Suppressor macrophage treated with lipopolysaccharide for 4 hours (primary cell): Measurements from ENCODE around the gene MEIS2.

ENCODE experiments used
- DNase-seq: peaks from one replicate; pipeline ENCODE4 v3.0.0-alpha.2; 2020

MEIS2 gene

GRCh38 chr15:36888011-36888992 lies 212.0 kb downstream of the MEIS2 start:
- DNase-seq: no peak

DNA sequence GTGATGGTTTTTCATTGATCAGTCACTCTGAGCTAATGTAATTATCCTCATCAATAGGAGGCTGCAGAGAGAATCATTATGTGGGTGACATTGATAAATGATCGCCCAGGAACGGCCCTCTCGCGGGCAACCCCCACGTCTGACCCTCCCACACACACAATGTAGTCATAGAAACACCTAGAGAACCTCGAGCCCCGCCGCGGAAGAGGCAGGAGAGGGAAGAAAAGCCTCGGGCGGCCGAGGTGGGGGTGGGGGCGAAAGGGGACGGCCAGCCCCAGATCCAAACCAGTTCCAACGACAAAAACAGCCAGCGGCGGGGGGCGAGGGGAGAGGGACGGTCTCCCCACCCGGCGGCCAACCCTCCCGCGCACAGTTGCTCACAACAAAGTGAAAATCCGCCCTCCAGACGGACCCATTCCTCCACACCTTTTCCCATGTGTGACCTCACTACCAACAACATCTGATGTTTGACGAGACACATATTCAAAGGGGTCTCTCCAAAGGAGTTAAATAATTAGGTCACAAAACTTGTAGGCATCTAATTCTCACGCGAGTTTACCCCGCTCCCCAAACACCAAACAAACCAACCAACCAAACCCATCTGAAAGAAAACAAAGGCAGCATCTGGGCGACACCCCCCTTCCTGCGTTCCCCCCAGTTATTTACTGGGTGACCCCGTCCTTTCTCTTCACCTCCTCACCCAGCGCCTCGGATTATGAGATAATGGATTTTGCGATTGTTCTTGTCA lies 213.0 kb downstream of the MEIS2 start:
- no peak for DNase-seq

- DNase-seq: no peak
Measured at GRCh38 chr15:36886701-36887100, 213.6 kb downstream of the MEIS2 start.

GRCh38 chr15:36886191-36886590 lies 214.2 kb downstream of the MEIS2 start:
- DNase-seq: no peak

GRCh38 chr15:36885771-36886170 lies 214.6 kb downstream of the MEIS2 start:
- DNase-seq: no peak

- DNase-seq: no peak
Measured at GRCh38 chr15:36884936-36885635, 215.3 kb downstream of the MEIS2 start.

GRCh38 chr15:36884518-36884875 lies 215.9 kb downstream of the MEIS2 start:
- no peak for DNase-seq

DNA sequence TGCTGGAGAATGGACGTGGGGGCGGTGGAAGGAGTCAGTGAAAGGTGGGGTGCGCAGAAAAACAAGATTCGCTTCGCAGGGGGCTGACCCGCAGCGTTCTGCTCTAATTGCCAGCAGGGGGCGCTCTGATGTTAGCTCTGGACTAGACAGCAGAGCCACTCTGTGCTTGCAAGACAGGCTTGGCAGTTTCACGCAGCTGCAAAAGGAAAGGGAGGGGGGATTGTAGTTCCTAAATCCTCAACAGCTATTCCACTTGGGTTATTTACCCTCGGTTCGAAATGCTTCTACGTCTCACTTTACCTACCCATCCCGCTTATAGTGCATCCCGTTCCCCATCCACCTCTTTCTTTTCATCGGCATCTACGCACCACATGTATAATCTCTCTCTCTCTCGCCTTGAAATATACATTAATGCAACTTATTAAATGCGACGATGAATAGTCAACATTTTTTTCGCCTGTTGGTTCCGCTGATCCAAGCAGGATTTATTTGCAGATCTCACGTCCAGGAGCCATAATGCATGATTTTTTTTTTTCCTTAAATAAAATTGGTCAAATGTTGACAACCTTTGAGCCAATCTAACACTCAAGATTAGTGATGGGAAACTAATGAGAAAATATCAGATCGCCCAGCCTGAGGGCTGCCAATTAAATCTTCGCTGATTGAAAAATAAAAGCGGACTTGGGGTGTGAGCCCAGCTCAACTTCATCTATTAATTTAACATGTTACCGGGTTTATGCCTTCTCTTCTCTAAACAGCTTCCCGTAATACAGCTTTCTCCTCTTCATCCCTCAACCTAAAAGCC lies 216.4 kb downstream of the MEIS2 start:
- peak; percentile 84 for DNase-seq

- no peak for DNase-seq
Measured at GRCh38 chr15:36882487-36883131, 217.7 kb downstream of the MEIS2 start.

DNA sequence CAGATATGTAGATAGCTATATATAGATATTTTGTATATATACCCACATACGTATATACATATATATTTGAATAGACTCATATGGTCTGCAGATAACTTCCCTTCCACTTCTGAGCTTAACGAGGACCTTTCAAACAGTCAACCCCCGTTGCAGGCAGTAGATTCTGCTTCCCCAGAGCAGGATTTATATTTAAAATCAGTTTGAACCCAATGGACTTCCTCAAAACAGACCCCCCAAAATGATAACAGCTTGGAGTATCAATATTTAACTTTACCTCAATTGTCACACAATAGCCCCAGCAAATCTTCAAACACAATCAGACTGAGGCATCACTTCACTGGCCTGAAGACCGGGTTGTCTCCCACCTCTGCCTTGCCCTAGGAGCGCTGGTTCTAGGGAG lies 218.3 kb downstream of the MEIS2 start:
- DNase-seq: no peak

DNA sequence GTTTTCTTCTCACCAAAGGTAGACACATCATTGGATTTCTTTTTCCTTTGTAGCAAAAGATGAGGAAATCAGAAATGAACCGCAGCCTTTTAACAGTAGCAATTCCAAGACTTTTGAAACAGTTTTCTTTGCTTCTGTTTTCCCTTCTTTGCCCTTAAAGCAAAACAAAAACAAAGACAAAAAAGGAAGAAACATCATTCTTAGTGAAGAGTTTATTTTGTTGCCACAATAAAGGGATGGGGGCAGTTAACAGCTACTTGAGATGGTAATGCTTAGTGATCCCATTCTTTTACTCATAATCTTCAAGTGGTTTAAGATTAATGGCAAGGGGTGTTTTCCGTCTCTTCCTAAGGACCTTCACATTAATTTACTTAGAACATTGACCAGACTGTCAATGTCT lies 218.8 kb downstream of the MEIS2 start:
- no peak for DNase-seq

DNA sequence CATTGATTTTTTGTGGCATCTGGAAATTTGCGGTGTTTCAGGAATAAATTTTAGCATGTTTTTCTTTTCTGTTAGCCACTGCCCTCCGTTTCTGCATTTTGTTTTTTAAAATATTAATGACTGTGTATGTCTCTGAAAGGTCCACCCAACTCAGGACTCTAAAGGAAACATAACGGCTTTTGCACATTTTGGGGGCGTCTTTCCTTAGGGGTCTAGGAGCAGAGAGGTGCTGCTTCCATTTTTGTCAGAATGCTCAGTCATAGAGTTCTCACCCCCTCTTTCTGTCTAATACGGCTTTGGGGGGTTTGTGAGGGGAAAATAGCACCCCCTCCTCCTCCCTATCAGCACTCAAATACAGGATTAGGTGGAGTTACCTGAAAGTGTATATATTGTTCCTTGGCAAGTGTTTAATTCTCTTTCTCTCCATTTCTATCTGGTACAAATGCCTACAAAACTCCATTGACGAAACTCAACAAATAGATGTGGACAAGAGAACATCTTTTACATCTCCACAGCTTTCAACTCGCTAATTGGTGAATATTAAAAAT lies 219.4 kb downstream of the MEIS2 start:
- no peak for DNase-seq

DNA sequence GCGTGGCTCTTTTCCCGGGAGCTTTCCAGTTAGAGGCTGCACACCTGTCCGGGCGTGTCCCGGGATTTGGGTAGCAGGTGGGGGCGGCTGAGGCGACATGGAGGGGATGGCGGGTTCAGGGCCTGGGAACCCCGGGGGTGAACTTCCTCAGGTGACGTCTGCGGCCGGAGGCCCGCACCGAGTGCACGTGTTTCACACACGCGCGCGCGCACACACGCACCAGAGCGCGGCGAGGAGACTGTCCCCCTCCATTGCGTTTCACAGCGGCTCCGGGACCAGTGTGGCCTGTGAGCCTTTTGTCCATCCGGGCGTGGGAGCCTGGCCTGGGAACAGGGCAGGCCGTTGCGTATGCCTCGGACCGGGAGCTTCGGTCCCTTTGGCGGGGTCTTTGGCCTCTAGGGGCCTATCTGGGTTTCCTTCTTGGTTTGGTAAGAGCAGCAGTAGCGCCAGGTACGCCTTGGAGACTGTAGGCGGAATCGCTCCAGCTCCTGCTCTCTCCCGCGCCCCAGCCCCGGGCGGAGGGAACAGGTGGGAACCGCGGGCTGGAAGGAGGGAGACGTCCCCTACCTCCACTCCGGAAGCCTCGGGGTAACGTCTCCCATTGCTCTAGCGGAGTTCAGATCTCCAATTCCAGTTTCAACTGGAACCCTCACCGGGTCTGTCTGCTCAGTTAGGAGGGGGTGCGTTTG lies 220.0 kb downstream of the MEIS2 start:
- DNase-seq: no peak

DNA sequence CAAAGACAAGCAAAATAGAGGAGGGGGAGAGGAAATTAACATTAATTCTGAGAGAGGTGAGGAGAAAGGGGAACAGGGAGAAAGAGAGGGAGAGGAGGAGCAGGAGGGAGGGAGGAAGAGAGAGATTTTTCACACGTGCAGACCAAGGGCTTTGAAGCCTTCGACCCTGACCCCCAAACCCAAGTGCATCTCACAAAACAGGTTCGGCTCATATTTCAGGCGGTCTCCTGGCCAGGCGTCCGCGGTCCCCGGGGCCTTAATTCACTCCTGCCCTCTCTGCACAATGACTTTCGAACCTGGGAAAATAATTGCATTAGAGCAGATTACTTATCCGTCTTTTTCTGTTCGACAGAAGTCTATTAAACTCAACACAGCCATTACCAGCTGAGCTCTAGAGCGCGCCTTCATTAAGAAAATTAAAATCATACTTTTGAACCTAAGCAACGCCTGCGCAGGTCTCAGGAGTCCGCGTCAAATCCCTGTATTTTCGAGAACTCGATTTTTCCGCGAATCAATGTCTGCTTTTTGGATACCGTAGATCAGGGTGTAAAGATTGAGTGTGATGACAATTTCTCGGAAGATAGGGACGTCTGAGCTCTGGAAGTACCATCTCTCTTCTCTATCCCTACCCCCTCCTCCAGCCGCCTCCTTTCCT lies 220.7 kb downstream of the MEIS2 start:
- no peak for DNase-seq

- DNase-seq: no peak
Measured at GRCh38 chr15:36878684-36879262, 221.6 kb downstream of the MEIS2 start.

- DNase-seq: no peak
Measured at GRCh38 chr15:36877796-36878683, 222.3 kb downstream of the MEIS2 start.

DNA sequence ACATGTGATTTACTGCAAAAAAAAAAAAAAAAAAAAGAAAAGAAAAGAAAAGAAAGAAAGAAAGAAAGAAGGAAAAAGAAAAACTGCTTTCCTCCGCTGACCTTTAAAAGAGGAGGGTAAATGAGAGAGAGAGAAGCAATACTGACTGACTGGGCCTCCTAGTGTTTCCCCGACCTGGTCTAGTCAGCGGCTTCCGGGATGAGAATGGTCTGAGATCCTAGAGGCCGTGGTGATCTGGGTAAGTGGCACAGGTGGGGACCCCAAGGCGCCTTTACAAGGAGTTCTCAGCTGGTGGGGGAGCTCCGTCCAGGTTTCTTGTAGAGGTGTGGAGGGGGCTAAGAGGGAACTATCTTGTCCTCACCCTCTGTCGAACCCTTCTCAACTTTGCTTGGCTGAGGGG lies 223.1 kb downstream of the MEIS2 start:
- DNase-seq: no peak

DNA sequence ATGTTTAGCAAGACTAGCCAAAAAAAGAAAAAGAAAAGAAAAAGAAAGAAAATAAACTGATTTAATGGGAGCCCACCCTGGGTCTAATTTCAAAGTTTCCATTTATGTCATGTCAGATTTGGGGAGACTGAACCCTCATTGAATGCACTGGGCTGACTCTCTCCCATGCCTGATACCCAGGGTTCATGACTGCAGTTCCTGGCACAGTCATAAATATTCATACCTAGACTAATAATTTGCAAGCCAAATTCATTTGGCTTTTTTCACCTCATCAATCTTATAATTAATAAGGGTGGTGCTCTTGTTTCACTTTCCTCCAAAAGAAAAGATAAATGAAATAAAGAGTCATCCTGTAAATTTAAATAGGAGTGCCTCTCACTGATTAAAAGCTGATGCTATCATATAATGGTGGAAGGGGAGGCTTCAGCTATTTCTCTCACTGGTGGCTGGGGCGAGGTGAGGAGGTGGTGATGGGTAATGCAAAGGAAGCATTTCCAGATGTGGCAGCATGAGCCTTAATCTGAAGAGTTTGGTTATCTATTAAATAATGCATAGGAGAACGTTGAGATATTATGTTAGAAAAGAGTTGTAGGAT lies 224.5 kb downstream of the MEIS2 start:
- DNase-seq: no peak

DNA sequence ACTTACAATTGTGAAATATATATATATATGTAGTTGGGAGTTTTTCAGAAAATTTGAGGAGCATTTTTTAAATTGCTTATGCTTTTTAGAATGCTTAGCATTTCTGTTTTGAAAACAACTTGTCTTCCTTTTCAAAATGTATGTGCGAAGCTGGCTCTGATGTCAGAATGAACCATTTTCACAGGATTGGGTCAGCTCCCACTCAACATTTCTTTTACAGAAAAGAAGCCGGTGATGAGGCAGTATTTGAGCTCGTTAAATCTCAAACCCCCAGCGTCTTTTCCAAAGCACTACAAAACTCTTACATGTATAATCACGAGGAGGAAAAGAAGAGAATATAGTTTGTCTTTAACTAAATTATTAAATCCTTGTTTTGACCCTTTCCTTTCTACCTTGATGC lies 225.4 kb downstream of the MEIS2 start:
- DNase-seq: no peak
